Ectodermal cell (in vitro differentiated cells): ENCODE results near the gene OXNAD1.

Experiments
- H3K27ac ChIP-seq: 2 replicates; pipeline ENCODE4 v1.7.0; 2013; ENCODE audit warnings: mild to moderate bottlenecking, low read depth, low read length; ENCODE audit not compliant: insufficient read depth, poor library complexity, severe bottlenecking
- H3K27me3 ChIP-seq: 2 replicates; pipeline ENCODE4 v1.7.0; 2013; ENCODE audit warnings: mild to moderate bottlenecking, low read length; ENCODE audit not compliant: insufficient read depth, control insufficient read depth, poor library complexity, severe bottlenecking
- H3K36me3 ChIP-seq: one replicate; pipeline ENCODE4 v1.7.0; 2013; ENCODE audit warnings: low read length; ENCODE audit not compliant: control insufficient read depth, insufficient read depth
- H3K4me1 ChIP-seq: one replicate; pipeline ENCODE4 v1.7.0; 2013; ENCODE audit warnings: low read length; ENCODE audit not compliant: control insufficient read depth, insufficient read depth
- H3K4me3 ChIP-seq: 2 replicates; pipeline ENCODE4 v1.7.0; 2013; ENCODE audit warnings: low read depth, low read length, control low read depth; ENCODE audit not compliant: insufficient read depth
- H3K9me3 ChIP-seq: 2 replicates; pipeline ENCODE4 v1.7.0; 2013; ENCODE audit warnings: mild to moderate bottlenecking, low read length, moderate library complexity; ENCODE audit not compliant: control insufficient read depth
- WGBS, 2 experiments: methylation state at CpG; one replicate each; pipeline ENCODE4 v1.1.7; 2013; ENCODE audit warnings: missing lambda C conversion rate in 2 of 2; 5-methylcytosine and 5-hydroxymethylcytosine counted together

OXNAD1 gene

DNA sequence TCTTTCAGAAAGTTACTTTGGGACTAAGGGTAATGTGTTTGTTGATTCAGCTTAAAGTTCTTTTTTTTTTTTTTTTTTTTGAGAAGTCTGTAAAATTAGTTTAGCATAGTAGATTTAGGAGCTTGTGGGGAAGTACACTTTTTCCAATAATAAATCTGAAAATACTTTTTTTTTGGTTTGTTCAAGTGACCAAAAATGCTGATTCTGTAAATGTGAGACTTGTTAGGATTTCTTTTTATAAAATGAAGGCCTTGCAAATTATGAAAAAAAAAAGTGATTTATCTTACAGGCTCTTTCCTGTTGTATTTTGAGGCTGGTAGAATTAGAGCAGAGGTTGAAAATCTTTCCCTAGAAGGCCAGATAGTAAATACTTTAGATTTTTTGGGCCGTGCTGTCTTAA is 7.6 kb downstream of the OXNAD1 start:
- peaks cover 9% of the 10 kb centered on the region for H3K36me3 ChIP-seq
- no peak overlapping the region for H3K4me3 ChIP-seq
- no peak overlapping the region for H3K27ac ChIP-seq
- 100% methylated on average over 1 of the region's 1 CpG; no CpG with 5 or more reads in 1 of the 2 experiments for WGBS, 2 experiments
- H3K4me1 ChIP-seq = no peaks in the 10 kb centered on the region
- no peaks in the 10 kb centered on the region for H3K9me3 ChIP-seq
- no peaks in the 10 kb centered on the region for H3K27me3 ChIP-seq

- H3K27me3 ChIP-seq = no peaks in the 10 kb centered on the region
- H3K27ac ChIP-seq = no peak overlapping the region
- H3K4me3 ChIP-seq = no peak overlapping the region
- no peaks in the 10 kb centered on the region for H3K9me3 ChIP-seq
- no peaks in the 10 kb centered on the region for H3K4me1 ChIP-seq
- H3K36me3 ChIP-seq = peaks cover 9% of the 10 kb centered on the region
- WGBS, 2 experiments = 100% methylated on average over 2 of the region's 2 CpGs; no CpG with 5 or more reads in 1 of the 2 experiments
Observed at GRCh38 chr3:16273867-16274266, 8.9 kb downstream of the OXNAD1 start.

GRCh38 chr3:16277471-16277870 is 12.5 kb downstream of the OXNAD1 start:
- Histone ChIP-seq H3K27ac (no peak overlapping the region), H3K36me3 (peaks cover 4% of the 10 kb centered on the region), H3K27me3 (no peaks in the 10 kb centered on the region), H3K4me3 (no peak overlapping the region), H3K9me3 (no peaks in the 10 kb centered on the region), H3K4me1 (no peaks in the 10 kb centered on the region)
- WGBS, 2 experiments = 94 to 97% methylated on average over 3 of the region's 3 CpGs

DNA sequence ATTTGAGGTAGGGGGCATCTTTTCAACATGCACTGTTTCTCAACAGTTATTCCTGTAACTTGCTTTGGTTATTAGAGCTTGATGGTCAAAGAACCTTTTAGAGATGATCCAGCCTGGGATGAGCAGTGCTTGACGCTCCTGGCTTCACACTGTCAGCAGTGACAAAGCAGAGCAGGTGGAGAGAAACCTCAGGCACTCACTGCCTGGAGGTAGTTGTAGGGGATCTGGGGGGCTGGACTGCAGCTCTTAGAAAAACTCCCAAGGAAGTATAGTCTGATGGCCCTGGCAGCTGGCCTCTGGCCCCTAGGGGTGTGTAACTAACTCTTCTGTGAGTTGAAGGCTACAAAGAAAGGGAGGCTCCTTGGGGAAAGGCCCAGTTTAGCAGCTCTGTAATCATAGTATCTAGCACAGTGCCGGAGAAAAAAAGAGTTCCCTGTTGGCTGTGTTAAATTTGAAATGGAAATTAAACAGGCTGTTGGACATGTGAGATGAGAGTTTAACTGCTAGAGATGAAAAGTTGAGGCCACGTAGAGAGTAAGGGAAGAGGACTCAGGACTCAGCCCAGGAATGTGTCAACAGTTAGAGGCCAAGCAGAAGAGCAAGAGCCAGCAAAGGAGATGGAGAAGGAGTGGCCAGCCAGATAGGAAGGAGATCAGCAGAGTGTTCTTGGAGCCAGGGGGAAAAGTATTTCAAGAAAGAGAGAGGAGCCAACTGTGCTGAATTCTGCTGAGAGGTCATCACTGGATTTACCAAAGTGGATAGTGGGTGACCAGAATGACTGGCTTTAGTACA is 14.2 kb downstream of the OXNAD1 start:
- peaks cover 4% of the 10 kb centered on the region for H3K36me3 ChIP-seq

GRCh38 chr3:16280671-16281070 is 15.7 kb downstream of the OXNAD1 start:
- Histone ChIP-seq H3K36me3 (peaks cover 4% of the 10 kb centered on the region), H3K4me3 (no peak overlapping the region), H3K27me3 (no peaks in the 10 kb centered on the region), H3K27ac (no peak overlapping the region), H3K9me3 (no peaks in the 10 kb centered on the region), H3K4me1 (no peaks in the 10 kb centered on the region)
- WGBS, 2 experiments = 78 to 100% methylated on average over 1 of the region's 2 CpGs

More for the DNA sequence above, 14.2 kb downstream of the OXNAD1 start:
- H3K4me1 ChIP-seq = no peaks in the 10 kb centered on the region
- no peaks in the 10 kb centered on the region for H3K27me3 ChIP-seq
- no peaks in the 10 kb centered on the region for H3K9me3 ChIP-seq
- 94 to 97% methylated on average over 3 of the region's 3 CpGs for WGBS, 2 experiments
- H3K4me3 ChIP-seq = no peak overlapping the region
- no peak overlapping the region for H3K27ac ChIP-seq

GRCh38 chr3:16284633-16285032 is 19.6 kb downstream of the OXNAD1 start:
- H3K27me3 ChIP-seq = no peaks in the 10 kb centered on the region
- H3K9me3 ChIP-seq = no peaks in the 10 kb centered on the region
- H3K27ac ChIP-seq = no peak overlapping the region
- 95 to 100% methylated on average over 1 of the region's 1 CpG for WGBS, 2 experiments
- H3K4me1 ChIP-seq = no peaks in the 10 kb centered on the region
- H3K36me3 ChIP-seq = peaks cover 9% of the 10 kb centered on the region
- H3K4me3 ChIP-seq = no peak overlapping the region

DNA sequence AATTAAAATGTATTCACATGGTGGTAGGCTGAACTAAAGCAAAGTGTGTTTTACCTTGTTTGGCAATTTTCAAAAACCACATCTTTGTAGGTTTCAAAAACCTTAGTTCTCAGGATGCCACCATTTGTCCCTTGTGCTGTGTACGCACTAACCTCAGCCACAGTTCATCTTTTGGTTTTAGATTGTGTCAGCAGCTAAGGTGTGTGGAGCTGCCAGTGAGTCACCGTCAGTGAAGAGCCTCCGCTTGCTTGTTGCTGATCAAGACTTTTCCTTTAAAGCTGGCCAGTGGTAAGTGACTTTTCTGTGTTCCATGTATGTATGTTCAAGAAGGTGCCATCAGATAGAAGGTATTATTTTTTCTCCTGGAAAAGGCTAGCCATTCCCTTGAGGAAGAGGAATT is 21.1 kb downstream of the OXNAD1 start:
- Histone ChIP-seq H3K27me3 (no peaks in the 10 kb centered on the region), H3K4me3 (no peak overlapping the region), H3K4me1 (no peaks in the 10 kb centered on the region), H3K36me3 (peaks cover 9% of the 10 kb centered on the region), H3K27ac (no peak overlapping the region), H3K9me3 (no peaks in the 10 kb centered on the region)
- WGBS, 2 experiments = 95% methylated on average over 3 of the region's 3 CpGs

DNA sequence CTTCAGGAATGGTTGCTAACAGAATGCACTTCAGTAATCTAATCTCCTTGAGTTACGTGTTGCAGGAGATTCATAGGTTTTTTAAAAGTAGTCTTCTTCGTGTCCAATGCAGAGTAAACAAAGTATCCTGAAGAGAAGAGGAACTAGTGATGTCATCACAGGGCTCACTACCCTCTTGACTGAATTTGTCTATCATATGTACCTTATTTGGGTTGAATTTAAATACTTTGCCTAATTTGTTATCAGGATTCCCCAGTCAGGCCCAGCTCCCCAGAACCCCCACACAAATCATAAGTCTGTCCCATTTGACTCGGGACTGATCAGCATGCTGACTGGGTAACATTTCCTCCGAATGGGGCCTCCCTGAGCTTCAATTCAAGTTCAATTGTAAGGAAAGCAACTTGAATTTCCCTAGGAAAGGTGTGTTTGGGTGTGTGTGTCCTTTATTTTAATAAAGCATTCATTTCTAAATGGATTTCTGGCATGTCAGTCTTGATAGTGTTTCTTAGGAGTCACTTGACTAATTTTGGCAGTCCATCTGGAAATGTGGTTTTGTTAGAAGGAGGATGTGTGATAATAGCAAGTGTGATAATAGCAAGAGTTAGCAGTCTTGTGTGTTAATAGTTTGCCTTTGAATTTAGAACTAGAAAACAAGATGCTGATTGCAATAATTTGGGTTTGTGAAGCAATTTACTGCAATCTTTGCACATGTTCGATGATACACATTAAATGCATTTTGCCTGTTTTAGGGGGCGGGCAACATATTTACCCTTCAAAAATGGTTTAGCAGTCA is 21.9 kb downstream of the OXNAD1 start:
- Histone ChIP-seq H3K36me3 (peaks cover 9% of the 10 kb centered on the region), H3K9me3 (no peaks in the 10 kb centered on the region), H3K4me3 (no peak overlapping the region), H3K4me1 (no peaks in the 10 kb centered on the region), H3K27ac (no peak overlapping the region), H3K27me3 (no peaks in the 10 kb centered on the region)
- 94 to 97% methylated on average over 6 of the region's 6 CpGs for WGBS, 2 experiments

DNA sequence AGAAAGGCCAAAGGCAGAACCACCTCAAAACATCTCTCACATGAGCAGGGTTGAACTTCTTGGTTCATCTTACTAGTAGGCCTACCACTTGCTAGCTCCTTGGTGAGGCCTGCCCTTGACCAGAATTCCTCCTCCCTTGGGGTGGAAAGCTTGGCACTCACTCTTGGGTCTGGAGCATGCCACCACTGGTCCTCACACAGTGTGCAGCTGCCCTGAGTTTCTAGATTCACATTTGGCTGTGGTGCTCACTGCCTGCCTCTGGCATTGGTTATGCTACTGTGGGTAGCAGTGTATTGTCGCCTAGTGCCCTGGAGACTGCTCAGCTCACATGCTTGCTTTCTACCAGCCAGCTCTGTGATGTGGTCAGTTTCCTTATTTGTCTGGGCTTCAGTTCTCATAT is 23.7 kb downstream of the OXNAD1 start:
- H3K36me3 ChIP-seq = peaks cover 12% of the 10 kb centered on the region
- no peak overlapping the region for H3K27ac ChIP-seq
- H3K4me3 ChIP-seq = no peak overlapping the region
- H3K4me1 ChIP-seq = no peaks in the 10 kb centered on the region
- WGBS, 2 experiments = 83 to 98% methylated on average over 1 of the region's 1 CpG
- no peaks in the 10 kb centered on the region for H3K9me3 ChIP-seq
- H3K27me3 ChIP-seq = no peaks in the 10 kb centered on the region

GRCh38 chr3:16289144-16289889 is 24.3 kb downstream of the OXNAD1 start:
- H3K9me3 ChIP-seq = no peaks in the 10 kb centered on the region
- no peaks in the 10 kb centered on the region for H3K4me1 ChIP-seq
- no peaks in the 10 kb centered on the region for H3K27me3 ChIP-seq
- H3K27ac ChIP-seq = no peak overlapping the region
- WGBS, 2 experiments = 80 to 90% methylated on average over 1 to 2 of the region's 2 CpGs
- peaks cover 13% of the 10 kb centered on the region for H3K36me3 ChIP-seq
- no peak overlapping the region for H3K4me3 ChIP-seq
